ENCODE results near the gene ZNF41.
"Not testable (repeated sequence)": the region's sequence is repeated elsewhere in the genome, so short reads cannot be mapped to it uniquely, and the experiment has no call there.

ZNF41 gene

GRCh38 chrX:47482512-47483305 is at the start of gene ZNF41:
Gene ZNF41 (minus strand): TSS chrX:47483222. CDS start chrX:47467481, 15,741 bp downstream.
- peak; percentile 40 to 57 for DNase-seq (ENCODE audit: low read depth in 2 of 2)

- no peak for DNase-seq (ENCODE audit: low read depth in 2 of 2)
These were observed 47.0 kb upstream of the ZNF41 start for GRCh38 chrX:47530049-47530448.

- DNase-seq (ENCODE audit: low read depth in 2 of 2), result no peak
These were observed 46.5 kb upstream of the ZNF41 start for GRCh38 chrX:47529548-47529947.

- DNase-seq (ENCODE audit: low read depth in 2 of 2), result no peak
These were observed 40.7 kb upstream of the ZNF41 start for GRCh38 chrX:47523713-47524166.

- peak; percentile 44 to 63 for DNase-seq (ENCODE audit: low read depth in 2 of 2)
These were observed 40.3 kb upstream of the ZNF41 start for GRCh38 chrX:47523297-47523696.

GRCh38 chrX:47518144-47518543 is 35.1 kb upstream of the ZNF41 start:
- DNase-seq (ENCODE audit: low read depth in 2 of 2), result no peak

GRCh38 chrX:47515941-47516665 is 33.1 kb upstream of the ZNF41 start:
- no peak for DNase-seq (ENCODE audit: low read depth in 2 of 2)

- DNase-seq (ENCODE audit: low read depth in 2 of 2), result no peak
These were observed 31.7 kb upstream of the ZNF41 start for GRCh38 chrX:47514533-47515235.

- peak in 1 of 2 donors; percentile 5 for DNase-seq (ENCODE audit: low read depth in 2 of 2)
These were observed 30.3 kb upstream of the ZNF41 start for GRCh38 chrX:47513034-47513965.

- not testable (repeated sequence) for DNase-seq (ENCODE audit: low read depth in 2 of 2)
These were observed 29.4 kb upstream of the ZNF41 start for GRCh38 chrX:47512383-47512782.

- DNase-seq (ENCODE audit: low read depth in 2 of 2), result no peak
These were observed 24.3 kb upstream of the ZNF41 start for GRCh38 chrX:47507153-47507867.

- DNase-seq (ENCODE audit: low read depth in 2 of 2), result no peak
These were observed 20.1 kb upstream of the ZNF41 start for GRCh38 chrX:47503151-47503550.

GRCh38 chrX:47502316-47503125 is 19.5 kb upstream of the ZNF41 start:
- no peak for DNase-seq (ENCODE audit: low read depth in 2 of 2)

- DNase-seq (ENCODE audit: low read depth in 2 of 2), result no peak
These were observed 18.4 kb upstream of the ZNF41 start for GRCh38 chrX:47501226-47502074.

GRCh38 chrX:47500554-47500953 is 17.5 kb upstream of the ZNF41 start:
- no peak for DNase-seq (ENCODE audit: low read depth in 2 of 2)

- DNase-seq (ENCODE audit: low read depth in 2 of 2), result no peak
These were observed 16.3 kb upstream of the ZNF41 start for GRCh38 chrX:47499293-47499692.

GRCh38 chrX:47498411-47498810 is 15.4 kb upstream of the ZNF41 start:
- DNase-seq (ENCODE audit: low read depth in 2 of 2), result no peak

- no peak for DNase-seq (ENCODE audit: low read depth in 2 of 2)
These were observed 14.4 kb upstream of the ZNF41 start for GRCh38 chrX:47497271-47497888.
